Stimulated activated CD8-positive, alpha-beta memory T cell treated with anti-CD3 and anti-CD28 coated beads, Interleukin-12 subunit alpha, Interleukin-12 subunit beta, amount 100 ng/mL, for 4 hours (primary cell): ENCODE data around the gene BSDC1.

ENCODE experiments used
- DNase-seq: peaks from one replicate; pipeline ENCODE4 v3.0.0-alpha.2; 2020; ENCODE audit warnings: low read depth

Gene BSDC1

DNA sequence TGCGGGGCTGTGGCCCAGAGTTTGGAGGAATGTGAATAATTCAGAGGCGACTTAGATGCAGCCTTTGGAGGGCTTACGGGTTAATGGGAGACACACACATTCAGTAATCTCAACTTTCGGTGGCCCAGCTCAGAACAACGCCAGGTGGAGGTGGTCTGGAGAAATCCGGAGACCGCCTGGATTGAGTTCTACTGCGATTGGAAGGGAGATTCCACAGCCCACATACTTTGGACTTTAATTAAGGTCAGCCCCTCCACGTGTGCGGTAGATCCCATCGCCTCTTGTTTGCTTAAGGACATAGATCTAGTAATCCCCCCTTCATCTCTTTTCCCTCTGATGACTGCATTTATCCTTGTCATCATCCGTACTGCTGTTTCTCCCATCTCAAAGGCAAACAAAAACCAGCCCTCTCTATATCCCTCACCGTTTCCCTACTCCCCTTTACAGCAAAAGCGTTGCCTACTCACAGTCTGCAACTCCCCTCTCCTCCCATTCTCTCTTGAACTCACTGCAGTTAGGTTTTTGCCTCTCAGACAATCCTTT lies 720 bp upstream of the BSDC1 start:
- DNase-seq = no peak

DNA sequence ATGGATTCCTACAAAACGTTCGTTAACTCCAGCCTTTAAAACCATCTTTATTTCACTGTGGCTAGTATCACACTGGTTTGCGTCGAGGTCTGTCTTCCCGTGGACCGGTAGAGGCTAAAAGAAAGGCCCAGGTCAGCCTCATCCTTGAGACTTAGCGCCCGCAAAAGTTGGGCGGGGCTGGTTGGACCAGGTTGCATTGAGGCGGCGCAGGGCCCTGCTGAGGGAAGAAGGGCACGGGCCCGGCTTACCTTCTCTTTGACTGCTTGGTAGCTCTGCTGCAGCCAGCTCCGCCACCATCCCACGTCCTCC lies 455 bp downstream of the BSDC1 start:
- DNase-seq = no peak

DNA sequence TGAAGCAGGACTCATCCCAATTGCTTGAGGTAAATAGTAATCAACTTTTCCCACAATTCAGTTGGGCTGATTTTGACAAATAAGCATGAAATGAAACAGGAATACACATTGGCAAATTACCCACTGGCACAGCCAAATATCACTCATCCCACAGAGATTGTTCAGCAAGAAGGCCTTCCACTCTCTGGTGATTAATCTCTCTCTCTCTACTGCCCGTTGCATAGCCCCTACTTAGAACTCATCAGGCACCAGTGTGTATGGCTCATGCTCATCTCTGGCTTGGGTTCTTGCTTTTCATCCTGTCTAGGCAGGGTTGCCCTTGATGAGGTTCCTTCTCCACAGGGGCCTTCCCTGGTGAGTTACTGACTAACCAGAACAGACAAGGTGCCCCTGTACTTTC lies 1.1 kb downstream of the BSDC1 start:
- no peak for DNase-seq

DNA sequence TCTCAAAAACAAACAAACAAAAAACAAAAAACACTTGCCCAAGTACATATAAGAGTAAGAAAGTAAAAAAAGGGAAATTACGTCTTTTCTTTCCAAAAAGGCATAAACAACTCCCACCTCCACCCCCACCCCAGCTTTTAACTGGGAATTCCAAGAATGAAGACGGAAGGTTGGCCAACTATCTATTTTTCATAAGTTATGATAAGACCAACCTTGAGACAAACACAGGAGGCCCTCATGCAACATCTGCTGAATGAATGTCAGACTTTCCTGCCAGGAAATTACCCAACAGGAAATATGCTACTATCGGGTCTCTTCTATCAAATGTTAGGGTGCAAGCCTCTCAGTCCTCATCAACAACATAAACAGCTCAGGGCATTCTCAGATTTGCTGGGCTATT lies 1.9 kb downstream of the BSDC1 start:
- no peak for DNase-seq

DNA sequence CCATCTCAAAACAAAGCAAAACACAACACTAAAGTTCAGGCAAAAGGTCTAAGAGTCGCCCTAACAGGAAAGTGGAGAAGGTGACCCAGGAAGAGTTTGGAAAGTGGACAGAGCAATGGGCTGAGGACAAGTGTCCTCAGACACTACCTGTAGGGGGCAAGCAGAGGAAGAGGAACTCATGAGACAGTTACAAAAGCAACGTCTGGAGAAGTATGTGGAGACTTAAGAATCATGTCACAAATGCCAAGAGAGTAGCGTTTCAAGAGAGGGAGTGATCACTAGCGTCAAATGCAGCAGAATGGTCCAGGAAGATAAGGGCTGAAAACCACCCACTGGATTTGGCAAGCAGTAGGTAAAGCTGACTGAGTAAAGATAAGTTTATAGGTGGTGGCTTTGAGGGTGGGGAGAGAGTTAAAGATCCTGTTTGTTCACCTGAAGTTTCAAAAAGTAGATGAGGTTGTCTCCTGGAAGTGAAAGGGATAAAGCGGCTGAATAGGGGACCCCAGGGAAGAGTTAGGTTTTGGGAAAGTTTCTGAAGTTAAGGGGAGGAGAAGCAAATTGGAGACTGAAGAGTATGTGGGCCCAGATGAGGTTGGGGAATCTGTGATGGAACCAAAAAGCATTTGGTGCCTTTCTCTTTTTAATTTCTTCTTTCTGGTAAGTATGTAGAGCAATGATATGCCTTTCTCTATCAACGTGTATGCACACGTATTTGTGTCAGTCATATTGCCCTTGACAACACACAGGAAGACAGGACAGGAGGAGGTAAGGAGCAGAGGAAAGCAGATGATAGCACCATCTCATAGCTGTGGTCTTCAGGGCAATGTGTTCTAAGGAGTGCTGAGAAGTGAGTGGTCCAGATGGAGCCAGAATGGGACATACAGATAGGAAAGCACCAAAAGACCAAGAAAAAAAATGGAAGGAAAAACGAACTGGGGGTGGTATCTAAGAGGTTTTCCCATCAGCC lies 3.1 kb downstream of the BSDC1 start:
- no peak for DNase-seq

DNA sequence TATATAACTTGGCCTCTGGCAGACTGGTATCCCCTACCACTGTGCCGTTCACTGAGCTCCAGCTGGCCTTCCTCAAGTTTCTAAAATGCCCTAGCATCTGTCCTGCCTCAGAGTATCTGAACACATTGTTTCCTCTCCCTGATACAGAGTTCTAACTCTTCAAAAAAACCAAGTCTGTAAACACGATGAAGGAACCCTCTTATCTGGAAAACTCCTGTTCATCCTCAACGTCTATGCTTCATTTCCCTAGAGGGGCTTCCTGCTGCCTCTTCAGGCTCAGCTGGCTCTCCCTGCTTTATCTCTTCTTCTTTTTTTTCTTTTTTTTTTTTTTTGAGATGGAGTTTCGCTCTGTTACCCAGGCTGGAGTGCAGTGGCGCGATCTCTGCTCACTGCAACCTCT lies 5.6 kb downstream of the BSDC1 start:
- DNase-seq = no peak

DNA sequence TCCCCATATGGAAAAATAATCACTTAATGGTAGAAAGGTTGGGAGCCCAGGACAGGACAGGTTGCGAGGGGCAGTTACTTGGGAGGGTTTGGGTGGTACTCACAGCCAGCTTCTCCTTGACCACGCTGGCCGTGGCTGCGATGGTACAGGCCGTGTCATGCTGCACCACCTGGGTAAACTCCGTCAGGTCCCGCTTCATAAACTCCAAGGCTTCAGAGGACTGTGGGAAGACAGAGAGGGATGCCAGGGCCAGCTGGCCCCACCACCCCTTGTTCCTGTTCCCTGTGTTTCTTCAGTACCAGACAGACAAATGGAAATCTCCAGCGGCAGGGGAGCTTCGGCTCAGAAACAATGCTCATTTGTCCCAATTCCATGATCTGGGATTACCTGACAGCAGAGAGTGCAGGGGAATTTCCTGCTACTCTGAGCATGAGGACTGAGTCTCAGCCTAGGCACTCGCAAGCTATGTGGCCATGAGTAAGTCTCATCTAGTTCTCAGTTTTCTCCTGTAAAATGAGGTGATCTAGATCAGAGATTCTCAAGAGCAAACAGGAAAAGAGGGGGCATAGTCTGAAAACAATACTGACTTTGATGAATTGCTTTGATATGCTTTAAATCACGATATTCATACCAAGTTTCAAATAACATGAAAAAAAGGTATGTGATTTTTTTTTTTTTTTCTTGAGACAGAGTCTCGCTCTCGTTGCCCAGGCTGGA lies 7.4 kb downstream of the BSDC1 start:
- no peak for DNase-seq

DNA sequence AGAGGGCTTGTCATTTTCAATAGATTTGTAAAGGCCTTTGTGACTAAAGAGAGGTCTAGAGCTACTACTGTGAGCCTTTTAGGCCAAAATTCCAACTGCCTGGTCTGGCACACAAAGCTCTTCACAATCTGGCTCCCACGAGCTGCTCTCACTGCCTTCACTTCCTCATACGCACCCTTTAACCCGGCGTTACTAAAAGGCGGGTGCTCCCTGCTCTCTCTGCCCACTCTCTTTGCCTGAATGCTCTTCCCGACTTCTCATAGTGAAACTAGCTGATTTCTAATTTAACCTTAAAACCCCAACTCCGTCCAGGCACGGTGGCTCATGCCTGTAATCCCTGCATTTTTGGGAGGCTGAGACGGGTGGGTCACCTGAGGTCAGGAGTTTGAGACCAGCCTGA lies 14.2 kb downstream of the BSDC1 start:
- DNase-seq = no peak

DNA sequence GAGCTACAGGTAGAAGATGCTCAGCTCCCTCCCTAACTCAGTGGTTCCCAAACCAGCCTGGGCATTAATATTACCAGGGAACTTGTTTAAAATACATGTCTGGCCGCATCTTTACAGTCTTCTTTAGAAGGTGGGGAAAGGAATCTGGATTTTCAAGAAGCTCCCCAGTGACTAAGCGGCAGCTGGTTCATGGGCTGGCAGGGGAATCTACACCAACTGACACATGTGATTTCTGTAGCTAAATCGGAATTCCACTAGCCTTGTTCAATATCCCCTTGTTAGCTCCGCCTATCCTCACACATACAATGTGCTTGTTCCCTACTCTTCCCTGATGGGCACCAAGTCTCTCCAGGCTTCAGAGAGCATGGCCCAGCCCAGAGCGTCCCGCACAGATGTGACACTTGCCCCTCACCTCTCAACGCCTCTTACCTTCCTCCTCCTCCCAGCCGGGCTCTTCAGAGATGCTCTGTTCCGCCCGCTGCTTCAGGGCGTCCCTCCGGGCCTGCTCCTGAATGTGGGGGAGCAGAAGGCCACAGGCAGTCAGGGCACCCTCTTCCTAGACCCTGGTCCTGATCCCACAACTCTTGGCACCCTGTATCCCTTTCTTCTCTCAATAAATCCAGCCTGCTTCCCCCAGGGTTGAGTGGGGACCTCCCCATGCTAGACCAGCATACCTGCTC lies 16.6 kb downstream of the BSDC1 start:
- DNase-seq = no peak

DNA sequence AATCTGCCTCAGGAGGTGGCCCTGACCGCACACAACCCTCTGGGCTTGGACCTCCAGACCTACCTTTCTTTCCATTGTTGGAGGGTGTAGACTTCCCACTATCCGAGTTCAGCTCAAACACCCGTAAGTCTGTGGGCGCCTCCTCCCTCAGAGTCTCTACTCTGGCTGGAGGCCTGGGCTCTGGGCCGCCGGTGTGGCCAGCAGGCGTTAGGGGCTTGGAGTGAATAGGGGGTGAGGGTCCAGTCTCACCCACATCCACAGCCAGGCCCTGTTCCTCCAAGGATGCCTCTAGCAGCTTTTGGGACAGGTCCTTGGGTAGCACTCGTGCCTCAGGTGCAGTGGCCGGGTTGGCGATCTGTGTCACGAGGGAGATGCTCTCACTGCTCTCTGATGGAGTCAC lies 18.0 kb downstream of the BSDC1 start:
- DNase-seq = no peak

DNA sequence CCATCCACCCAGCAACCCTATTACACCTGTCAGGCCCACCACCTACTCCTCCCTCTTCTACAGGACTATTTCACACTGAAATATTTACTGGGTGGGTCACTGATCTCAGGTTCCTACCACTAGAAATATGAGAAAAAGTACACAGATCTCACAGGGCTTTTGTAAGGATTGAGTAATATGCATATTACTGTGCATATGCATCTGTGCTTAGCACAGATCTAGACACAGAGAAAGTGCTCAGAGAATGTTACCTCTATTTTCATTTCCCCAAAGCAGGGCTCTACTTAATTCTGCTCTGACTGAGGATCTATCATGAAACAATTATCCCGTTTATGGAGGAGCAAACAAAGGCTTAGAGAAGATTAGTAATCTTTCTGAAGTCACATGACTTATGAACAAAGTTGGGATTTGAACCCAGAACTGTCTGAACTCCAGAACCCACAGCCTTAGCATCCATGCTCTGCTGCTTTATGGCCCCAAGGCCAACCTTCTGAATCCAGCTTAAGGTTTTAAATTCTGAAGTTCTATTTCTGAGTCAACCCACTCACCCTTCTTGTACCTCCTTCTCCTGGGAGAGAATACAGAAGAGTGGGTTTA lies 20.1 kb downstream of the BSDC1 start:
- DNase-seq = no peak

DNA sequence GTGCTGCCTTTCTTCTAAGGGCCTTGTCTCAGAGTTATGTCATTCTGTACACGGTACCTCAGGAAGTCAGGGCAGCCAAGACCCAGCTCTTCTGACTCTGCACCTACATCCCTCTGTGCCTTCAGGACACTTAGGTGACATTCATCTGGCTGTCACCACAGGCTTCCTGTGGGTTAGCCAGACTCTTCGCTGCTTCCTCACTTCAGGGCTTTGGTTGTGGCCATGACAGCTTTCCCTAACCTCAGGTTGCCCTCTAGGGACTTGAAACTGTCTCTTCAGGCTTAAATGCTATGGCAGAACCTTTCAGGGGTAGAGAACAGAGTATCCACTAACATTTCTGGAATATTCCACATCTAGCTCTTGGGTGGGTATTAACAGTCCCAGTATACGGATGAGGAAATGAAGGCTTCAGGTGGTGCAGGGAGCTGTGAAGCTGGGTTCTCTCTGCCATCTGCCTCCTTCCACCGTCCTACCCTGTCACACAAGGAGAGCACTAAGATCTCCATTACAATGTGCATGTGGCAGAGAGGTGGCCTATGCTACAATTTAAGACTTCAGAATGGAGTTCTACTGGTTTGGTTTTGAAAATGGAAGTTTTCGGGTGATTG lies 22.0 kb downstream of the BSDC1 start:
- peak; percentile 8 for DNase-seq

DNA sequence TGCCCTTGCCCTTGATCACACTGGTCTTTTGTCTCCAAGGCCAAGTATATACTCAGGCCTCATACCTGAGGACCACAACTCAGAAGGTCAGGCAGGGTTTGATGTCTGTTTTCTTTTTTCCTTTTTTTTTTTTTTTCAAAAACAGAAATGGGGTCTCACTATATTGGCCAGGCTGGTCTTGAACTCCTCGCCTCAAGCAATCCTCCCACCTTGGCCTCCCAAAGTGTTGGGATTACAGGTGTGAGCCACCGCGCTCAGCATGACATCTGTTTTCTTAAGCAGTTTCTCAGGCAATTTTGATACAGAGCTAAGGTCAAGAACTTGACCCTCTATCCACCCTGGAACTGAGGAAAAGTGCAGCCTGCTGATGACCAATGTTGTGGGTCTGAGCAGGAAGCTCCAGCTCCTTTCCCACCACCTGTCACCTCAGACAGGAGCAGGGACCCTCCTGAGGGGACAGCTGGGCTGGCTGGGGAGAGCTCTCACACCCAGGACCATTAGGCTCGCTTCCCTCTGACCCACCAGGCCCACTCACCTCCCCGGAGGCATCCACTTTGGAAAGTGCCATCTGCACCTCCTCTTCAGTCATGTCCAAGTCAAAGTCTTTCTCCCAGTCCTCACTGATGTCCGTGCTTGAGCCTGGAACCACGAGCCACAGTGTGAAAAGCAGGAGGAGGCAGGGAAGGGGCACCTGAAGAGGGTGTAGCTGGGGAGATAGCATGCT lies 26.2 kb downstream of the BSDC1 start:
- DNase-seq = no peak

DNA sequence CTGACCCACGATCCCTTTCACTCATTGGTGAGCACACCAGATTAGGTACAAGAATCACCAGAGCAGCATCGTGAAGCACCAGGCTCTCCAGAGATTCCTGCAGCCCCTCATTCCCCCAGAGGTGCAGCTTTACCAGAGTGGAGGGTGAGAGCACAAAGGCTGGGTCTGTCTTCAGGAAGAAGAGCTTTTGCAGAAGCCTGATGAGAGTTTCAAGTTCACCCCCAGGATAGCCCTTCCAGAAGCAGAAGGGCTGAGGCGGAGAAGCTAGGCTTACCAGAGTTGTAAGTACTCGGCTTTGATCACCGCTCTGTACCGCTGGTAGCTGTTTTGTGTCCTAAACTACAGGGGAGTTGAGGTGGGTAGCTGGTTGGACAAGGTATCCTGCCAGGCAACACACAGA lies 28.8 kb downstream of the BSDC1 start:
- DNase-seq = no peak

DNA sequence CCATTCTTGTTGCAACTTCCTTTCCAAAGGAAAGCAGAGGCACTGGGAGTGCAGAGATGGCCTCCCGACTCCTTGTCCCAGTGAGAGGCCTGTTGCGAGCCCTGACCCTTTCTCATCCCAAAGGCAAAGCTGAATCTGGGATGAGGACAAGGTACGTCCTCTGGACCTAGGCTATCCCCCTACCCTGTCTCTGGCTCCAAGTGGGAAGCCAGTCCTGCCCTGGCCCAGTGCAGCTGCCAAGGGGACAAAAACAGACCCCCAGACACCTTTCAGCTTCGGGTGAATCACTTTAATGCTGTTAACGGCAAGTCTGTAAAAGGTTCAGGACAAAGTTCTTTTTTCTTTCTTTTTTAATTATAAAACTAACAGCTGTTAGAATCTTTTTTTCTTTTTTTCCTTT lies 29.4 kb downstream of the BSDC1 start:
- DNase-seq = no peak

DNA sequence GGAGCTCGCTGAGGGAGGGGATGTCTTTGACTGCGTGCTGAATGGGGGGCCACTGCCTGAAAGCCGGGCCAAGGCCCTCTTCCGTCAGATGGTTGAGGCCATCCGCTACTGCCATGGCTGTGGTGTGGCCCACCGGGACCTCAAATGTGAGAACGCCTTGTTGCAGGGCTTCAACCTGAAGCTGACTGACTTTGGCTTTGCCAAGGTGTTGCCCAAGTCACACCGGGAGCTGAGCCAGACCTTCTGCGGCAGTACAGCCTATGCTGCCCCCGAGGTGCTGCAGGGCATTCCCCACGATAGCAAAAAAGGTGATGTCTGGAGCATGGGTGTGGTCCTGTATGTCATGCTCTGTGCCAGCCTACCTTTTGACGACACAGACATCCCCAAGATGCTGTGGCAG lies 30.5 kb downstream of the BSDC1 start:
- DNase-seq = no peak

DNA sequence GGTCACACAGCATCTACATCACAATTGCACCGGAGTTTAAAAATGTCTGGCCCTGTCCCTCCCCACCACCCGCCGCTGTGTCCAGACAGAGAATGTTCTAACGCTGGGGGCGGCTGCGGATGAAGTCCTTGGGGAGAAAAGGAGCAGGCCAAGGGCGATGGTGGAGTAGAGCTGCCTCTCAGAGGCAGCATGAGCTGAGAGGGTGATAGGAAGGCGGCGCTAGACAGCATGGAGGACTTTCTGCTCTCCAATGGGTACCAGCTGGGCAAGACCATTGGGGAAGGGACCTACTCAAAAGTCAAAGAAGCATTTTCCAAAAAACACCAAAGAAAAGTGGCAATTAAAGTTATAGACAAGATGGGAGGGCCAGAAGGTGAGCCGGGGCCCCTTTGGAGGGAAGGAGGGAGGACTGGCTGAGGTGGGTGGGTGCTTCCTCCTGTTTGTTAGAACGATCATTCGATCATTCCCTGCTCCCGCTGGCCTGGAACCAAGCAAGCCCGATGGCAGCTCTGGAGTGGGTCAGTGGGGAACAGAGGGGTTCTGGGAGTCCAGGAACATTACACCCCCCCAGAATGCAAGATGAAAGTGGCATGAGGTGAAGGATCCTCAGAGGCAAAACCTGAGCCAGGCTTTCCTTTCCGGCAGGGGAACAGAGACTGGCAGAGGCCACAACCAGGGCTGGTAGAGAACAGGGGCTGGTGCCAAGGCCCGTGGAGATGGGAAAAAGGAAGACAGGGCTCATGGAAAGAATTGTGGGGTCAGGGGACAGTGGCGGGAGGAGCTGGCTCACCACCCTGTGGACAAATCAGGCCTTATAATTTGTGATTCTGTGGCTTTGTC lies 31.5 kb downstream of the BSDC1 start, which contains the start of the genes FAM229A and TSSK3:
Gene FAM229A (minus strand): TSS at position 12 of the 840 bp plus-strand sequence. CDS start 394 bp downstream, outside the sequence.
Gene TSSK3 (plus strand): TSS at position 66 of the 840 bp plus-strand sequence. CDS start 163 bp downstream, at position 229.
- DNase-seq = no peak

DNA sequence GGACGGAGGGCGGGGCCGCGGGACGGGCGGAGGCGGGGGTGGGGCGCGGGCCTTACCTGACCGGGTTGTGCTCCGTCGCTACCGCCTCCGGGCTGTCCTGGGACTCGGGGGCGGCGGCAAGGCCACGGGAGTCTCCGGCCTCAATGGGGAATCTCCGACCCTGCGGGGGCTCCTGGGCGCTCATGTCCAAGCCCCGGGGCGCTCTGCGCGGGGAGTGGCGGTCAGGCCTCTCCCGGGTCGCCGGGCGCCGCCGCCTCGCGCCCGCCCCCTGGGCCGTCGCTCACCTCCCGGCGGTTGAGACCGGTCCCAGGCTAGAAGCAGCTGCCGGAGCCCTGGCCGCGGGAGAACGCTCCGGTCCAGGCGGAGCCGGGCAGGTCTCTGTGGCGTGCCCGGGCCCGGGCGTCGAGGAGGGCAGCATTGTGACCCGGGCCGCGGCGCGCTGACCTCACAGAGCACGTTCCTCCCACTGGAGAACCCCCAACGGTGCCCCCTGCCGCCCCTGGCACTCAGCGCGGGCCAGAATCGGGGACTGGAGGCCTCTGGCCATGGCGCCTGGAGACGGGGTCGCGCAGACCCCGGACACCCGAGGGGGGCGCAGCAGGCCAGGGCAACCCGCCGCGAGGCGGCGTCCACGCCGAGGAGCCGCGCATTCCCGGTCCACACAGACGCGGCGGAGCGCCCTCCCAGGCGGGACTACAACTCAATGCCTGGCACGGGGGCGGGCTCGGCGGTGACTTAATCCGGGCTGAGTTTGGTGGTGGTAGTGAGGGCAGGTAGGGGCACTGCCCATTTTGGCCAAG lies 32.4 kb downstream of the BSDC1 start:
- no peak for DNase-seq

DNA sequence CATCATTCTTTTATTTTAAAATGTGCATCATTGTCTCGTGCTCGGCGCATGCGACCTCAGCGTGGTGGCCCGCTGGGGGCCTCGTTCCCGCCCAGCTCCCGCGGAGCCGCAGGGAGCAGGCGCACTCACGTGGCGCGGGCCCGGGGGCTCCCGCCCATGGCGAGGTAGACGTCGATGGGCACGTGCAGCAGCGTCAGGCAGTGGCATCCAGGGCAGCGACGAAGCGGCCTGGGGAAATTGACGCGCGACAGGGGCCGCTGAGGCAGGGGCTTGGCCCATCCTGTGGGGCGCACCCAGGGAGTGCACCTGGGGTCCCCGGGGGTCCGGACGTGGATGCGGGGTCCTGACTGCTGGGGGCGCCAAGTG lies 33.0 kb downstream of the BSDC1 start:
- no peak for DNase-seq
